ENCODE data around the gene CDK9. TPM values are rescaled to one million over a fixed set of nuclear protein-coding genes. Genes with fewer than 3 reads are reported as not detected.
"Not testable (repeated sequence)": the region's sequence is repeated elsewhere in the genome, so short reads cannot be mapped to it uniquely, and the experiment has no call there.

Gene CDK9
- polyA plus RNA-seq, 4 donors: 34.0 to 47.2 (median 34.6) TPM

DNA sequence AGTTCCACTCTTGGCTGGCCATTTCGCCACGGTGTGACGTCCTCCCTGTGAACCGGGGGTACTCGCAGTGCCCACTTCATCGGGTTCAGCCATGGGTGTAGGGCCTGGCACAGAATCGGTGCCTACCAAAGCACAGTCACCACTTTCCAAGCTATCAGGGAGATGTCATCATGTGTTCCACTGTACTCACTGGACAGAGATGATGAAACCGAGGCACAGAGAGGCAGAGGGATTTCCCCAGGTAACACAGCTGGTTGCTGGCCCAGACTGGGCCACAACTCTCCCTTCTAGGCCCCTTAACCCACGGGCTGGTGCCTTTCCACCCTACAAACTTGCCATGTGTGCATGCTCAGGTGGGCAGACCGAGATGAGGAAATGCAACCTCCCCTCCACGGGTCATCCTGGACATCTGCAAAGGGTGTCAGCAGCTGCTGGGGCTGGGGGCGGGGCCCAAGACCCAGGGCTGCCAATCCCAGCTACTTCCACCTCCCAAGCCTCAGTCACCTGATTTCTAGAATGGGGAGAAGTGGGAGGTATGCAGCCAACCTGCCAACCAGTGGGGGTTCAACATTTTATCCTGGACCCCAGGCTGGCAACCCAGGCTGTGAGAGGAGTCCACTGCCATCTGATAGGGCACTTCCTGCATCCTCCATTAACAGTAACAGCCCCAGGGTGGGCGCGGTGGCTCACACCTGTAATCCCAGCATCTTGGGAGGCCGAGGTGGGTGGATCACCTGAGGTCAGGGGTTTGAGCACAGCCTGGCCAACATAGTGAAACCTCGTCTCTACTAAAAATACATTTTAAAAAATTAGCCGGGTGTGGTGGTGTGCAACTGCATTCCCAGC is 6.5 kb upstream of the CDK9 start:
- FAIRE-seq: no peak
- WGBS, 3 donors: 64 to 69% (median 66%) methylated on average over 17 of the region's 17 CpGs
- Histone ChIP-seq H3K4me3 (ENCODE audit: low read depth in 1 of 3, low read length in 3 of 3) (no peak overlapping the region), H3K4me1 (ENCODE audit: control insufficient read depth in 3 of 3, insufficient read depth in 2 of 3, low read depth in 1 of 3, low read length in 2 of 3) (peaks cover 0 to 1% (median 0%) of the 10 kb centered on the region in 3 donors), H3K27ac (ENCODE audit: low read depth in 1 of 3, low read length in 2 of 3) (peak overlapping the region in 2 of 3 donors; percentile 71 to 88), H3K9me3 (ENCODE audit: control insufficient read depth in 2 of 2, insufficient read depth in 1 of 2, low read depth in 1 of 2, low read length in 1 of 2) (no peaks in the 10 kb centered on the region), H3K36me3 (ENCODE audit: control insufficient read depth in 3 of 3, insufficient read depth in 2 of 3, low read depth in 1 of 3, low read length in 3 of 3) (no peaks in the 10 kb centered on the region), H3K27me3 (ENCODE audit: control insufficient read depth in 3 of 3, insufficient read depth in 3 of 3, low read length in 3 of 3) (peaks cover 0 to 5% (median 0%) of the 10 kb centered on the region in 3 donors)
- DNase-seq: no peak

GRCh38 chr9:127780126-127780885 is 5.5 kb upstream of the CDK9 start:
- no peak for FAIRE-seq
- no peak overlapping the region for H3K4me3 ChIP-seq (ENCODE audit: low read depth in 1 of 3, low read length in 3 of 3)
- H3K36me3 ChIP-seq (ENCODE audit: control insufficient read depth in 3 of 3, insufficient read depth in 2 of 3, low read depth in 1 of 3, low read length in 3 of 3): no peaks in the 10 kb centered on the region
- peaks cover 0 to 3% (median 0%) of the 10 kb centered on the region in 3 donors for H3K27me3 ChIP-seq (ENCODE audit: control insufficient read depth in 3 of 3, insufficient read depth in 3 of 3, low read length in 3 of 3)
- WGBS, 3 donors: 76 to 84% (median 78%) methylated on average over 18 to 20 of the region's 20 CpGs
- peaks cover 0 to 7% (median 0%) of the 10 kb centered on the region in 3 donors for H3K4me1 ChIP-seq (ENCODE audit: control insufficient read depth in 3 of 3, insufficient read depth in 2 of 3, low read depth in 1 of 3, low read length in 2 of 3)
- no peak for DNase-seq
- no peaks in the 10 kb centered on the region for H3K9me3 ChIP-seq (ENCODE audit: control insufficient read depth in 2 of 2, insufficient read depth in 1 of 2, low read depth in 1 of 2, low read length in 1 of 2)
- H3K27ac ChIP-seq (ENCODE audit: low read depth in 1 of 3, low read length in 2 of 3): peak overlapping the region in 1 of 3 donors; percentile 88

DNA sequence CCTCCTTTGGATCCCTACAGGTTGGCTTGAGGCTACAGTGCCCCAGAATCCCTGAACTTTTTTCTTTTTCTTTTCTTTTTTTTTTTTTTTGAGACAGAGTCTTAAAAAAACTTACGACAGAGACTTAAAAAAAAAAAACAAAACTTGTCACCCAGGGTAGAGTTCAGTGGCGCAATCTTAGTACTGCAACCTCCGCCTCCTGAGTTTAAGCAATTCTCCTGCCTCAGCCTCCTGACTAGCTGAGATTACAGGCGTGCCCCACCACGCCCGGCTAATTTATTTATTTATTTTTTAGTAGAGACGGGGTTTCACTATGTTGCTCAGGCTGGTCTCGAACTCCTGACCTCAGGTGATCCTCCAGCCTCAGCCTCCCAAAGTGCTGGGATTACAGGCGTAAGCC is 4.9 kb upstream of the CDK9 start:
- not testable (repeated sequence) for DNase-seq; H3K4me1 ChIP-seq (ENCODE audit: control insufficient read depth in 3 of 3, insufficient read depth in 2 of 3, low read depth in 1 of 3, low read length in 2 of 3); FAIRE-seq; H3K36me3 ChIP-seq (ENCODE audit: control insufficient read depth in 3 of 3, insufficient read depth in 2 of 3, low read depth in 1 of 3, low read length in 3 of 3); H3K4me3 ChIP-seq (ENCODE audit: low read depth in 1 of 3, low read length in 3 of 3); H3K9me3 ChIP-seq (ENCODE audit: control insufficient read depth in 2 of 2, insufficient read depth in 1 of 2, low read depth in 1 of 2, low read length in 1 of 2); H3K27me3 ChIP-seq (ENCODE audit: control insufficient read depth in 3 of 3, insufficient read depth in 3 of 3, low read length in 3 of 3)
- peak overlapping the region in 1 of 3 donors; percentile 88 for H3K27ac ChIP-seq (ENCODE audit: low read depth in 1 of 3, low read length in 2 of 3)
- 52 to 73% (median 58%) methylated on average over 9 of the region's 9 CpGs for WGBS, 3 donors

DNA sequence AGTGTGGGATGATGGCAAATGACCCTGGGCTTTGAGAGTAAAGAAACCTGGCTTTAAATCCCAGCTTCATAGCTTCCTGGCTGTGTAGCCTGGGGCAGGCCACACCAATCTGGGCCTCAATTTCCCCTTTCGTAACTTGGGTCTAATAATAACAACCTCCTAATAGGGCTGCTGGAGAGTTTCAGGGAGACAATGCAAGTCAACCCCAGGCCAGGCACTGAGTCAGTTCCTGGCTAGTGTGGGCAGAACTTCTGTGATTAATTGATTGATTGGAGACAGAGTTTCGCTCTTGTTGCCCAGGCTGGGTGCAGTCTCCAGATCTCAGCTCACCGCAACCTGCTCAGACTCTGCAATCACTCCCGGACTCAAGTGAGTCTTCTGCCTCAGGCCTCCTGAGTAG is 4.0 kb upstream of the CDK9 start:
- FAIRE-seq: no peak
- Histone ChIP-seq H3K9me3 (ENCODE audit: control insufficient read depth in 2 of 2, insufficient read depth in 1 of 2, low read depth in 1 of 2, low read length in 1 of 2) (no peaks in the 10 kb centered on the region), H3K4me1 (ENCODE audit: control insufficient read depth in 3 of 3, insufficient read depth in 2 of 3, low read depth in 1 of 3, low read length in 2 of 3) (peaks cover 0 to 7% (median 0%) of the 10 kb centered on the region in 3 donors), H3K36me3 (ENCODE audit: control insufficient read depth in 3 of 3, insufficient read depth in 2 of 3, low read depth in 1 of 3, low read length in 3 of 3) (no peaks in the 10 kb centered on the region), H3K27ac (ENCODE audit: low read depth in 1 of 3, low read length in 2 of 3) (no peak overlapping the region), H3K4me3 (ENCODE audit: low read depth in 1 of 3, low read length in 3 of 3) (no peak overlapping the region), H3K27me3 (ENCODE audit: control insufficient read depth in 3 of 3, insufficient read depth in 3 of 3, low read length in 3 of 3) (no peaks in the 10 kb centered on the region)
- 90 to 96% (median 93%) methylated on average over 4 of the region's 4 CpGs for WGBS, 3 donors
- no peak for DNase-seq

DNA sequence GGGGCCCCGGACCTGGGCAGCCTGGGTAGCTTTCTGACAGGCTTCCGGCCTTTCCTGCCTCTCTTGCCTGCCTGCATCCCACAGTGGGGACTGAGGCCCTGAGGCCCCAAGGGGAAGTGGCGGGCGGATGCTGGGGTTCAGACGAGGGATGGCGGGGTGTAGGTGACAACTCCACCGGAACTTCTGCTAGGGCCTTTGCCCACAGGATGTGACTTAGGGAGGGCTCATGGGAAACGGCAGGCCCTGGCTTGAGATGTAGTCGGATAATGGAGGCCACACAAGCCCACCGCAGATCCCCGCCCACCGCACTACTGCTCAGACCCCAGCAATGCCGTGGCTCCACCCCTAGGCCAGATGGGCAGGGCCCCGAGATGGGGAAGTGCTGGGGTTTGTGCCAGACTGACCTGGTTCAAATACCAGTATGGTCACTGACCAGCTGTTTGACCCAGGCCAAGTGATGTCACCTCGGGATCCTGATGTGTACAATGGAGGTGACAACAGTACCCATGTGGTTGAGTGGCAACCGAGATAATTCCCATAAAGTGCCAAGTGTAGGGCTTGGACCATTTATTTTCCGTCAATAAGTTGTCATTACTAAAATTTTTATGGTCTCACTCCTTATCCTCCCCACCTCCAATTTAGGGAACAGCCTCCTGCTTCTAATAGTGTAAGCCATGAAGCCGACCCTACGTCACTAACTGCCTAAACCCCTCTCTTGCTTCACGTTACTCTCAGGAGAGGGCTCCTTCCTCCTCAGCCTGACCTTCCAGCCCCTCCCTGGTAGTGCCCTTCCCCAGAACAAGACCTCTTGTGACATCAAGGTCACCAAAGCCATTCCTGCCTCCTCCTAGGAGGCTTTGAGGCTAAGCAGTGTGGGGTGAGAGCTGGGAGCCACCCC is 2.5 kb upstream of the CDK9 start:
- FAIRE-seq: no peak
- peaks cover 0 to 15% (median 0%) of the 10 kb centered on the region in 3 donors for H3K4me1 ChIP-seq (ENCODE audit: control insufficient read depth in 3 of 3, insufficient read depth in 2 of 3, low read depth in 1 of 3, low read length in 2 of 3)
- WGBS, 3 donors: 55 to 68% (median 56%) methylated on average over 18 to 20 of the region's 20 CpGs

DNA sequence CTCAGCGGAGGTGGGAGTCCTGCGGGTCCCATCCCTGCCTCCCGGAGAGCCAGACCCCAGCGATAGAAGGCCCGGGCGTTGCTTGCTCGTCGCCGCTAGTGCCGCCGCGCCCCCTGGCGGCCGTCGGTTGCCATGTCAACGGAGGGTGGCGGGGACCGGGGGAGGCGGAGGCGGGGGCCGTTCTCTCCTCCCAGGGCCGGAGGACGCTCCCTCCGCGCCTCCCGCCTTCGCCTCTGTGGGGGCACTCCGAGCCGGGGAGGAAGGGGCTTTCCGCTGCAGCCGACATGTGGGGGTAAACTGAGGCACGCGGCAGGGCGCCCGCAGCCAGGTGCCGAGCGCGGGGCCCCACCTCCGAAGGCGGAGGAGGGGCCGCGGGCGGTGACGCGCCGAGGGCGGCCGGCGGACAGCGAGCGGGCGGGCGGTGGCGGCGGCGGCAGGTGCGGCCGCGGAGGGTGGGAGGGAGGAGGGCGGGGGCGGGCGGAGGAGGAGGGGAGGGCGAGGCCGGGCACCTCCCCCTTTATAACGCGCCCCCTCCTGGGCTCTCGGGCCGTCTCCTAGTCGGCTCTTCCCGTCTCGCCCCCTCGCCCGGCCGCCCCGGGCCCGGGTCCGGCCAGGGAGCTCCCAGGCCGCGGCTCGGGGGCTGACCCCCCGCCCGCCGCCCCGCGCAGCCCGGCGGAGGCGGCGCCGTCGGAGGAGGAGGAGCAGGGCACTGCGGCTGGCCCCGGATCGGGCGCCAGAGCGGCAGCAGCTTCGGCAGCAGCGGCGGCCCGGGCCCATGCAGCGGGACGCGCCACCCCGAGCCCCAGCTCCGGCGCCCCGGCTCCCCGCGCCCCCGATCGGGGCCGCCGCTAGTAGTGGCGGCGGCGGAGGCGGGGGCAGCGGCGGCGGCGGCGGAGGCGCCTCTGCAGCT is 556 bp upstream of the CDK9 start:
- Histone ChIP-seq H3K27ac (ENCODE audit: low read depth in 1 of 3, low read length in 2 of 3) (peak overlapping the region; percentile 89 to 91 (median 91)), H3K36me3 (ENCODE audit: control insufficient read depth in 3 of 3, insufficient read depth in 2 of 3, low read depth in 1 of 3, low read length in 3 of 3) (peaks cover 20 to 31% (median 22%) of the 10 kb centered on the region in 3 donors), H3K4me1 (ENCODE audit: control insufficient read depth in 3 of 3, insufficient read depth in 2 of 3, low read depth in 1 of 3, low read length in 2 of 3) (peaks cover 0 to 15% (median 0%) of the 10 kb centered on the region in 3 donors), H3K4me3 (ENCODE audit: low read depth in 1 of 3, low read length in 3 of 3) (peak overlapping the region; percentile 67 to 96 (median 88)), H3K9me3 (ENCODE audit: control insufficient read depth in 2 of 2, insufficient read depth in 1 of 2, low read depth in 1 of 2, low read length in 1 of 2) (no peaks in the 10 kb centered on the region), H3K27me3 (ENCODE audit: control insufficient read depth in 3 of 3, insufficient read depth in 3 of 3, low read length in 3 of 3) (no peaks in the 10 kb centered on the region)
- DNase-seq (peak; percentile 81 to 97), FAIRE-seq (no peak)
- 0 to 1% (median 0%) methylated on average over 48 to 118 of the region's 123 CpGs for WGBS, 3 donors

More for the DNA sequence above, 2.5 kb upstream of the CDK9 start:
- Histone ChIP-seq H3K27ac (ENCODE audit: low read depth in 1 of 3, low read length in 2 of 3) (peak overlapping the region in 2 of 3 donors; percentile 51 to 79), H3K36me3 (ENCODE audit: control insufficient read depth in 3 of 3, insufficient read depth in 2 of 3, low read depth in 1 of 3, low read length in 3 of 3) (peaks cover 4 to 12% (median 9%) of the 10 kb centered on the region in 3 donors), H3K27me3 (ENCODE audit: control insufficient read depth in 3 of 3, insufficient read depth in 3 of 3, low read length in 3 of 3) (no peaks in the 10 kb centered on the region), H3K9me3 (ENCODE audit: control insufficient read depth in 2 of 2, insufficient read depth in 1 of 2, low read depth in 1 of 2, low read length in 1 of 2) (no peaks in the 10 kb centered on the region), H3K4me3 (ENCODE audit: low read depth in 1 of 3, low read length in 3 of 3) (no peak overlapping the region)
- DNase-seq: peak in 1 of 2 donors; percentile 66

DNA sequence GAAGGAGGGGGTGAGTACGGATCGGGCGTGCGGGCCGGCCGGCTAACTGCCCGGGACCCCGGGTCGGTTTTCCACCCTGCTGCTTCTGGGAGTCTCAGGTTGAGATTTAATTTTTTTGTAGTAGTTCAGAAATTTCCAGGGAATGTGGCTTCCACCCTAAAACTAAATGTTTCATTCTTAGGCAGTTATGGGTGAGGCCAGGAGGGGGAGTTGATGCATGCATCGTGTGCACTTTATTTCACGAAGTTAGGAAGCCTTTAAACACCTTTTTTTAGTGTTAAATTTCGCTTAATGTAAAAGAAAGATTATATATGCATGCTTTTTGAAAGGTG is 905 bp downstream of the CDK9 start:
- Histone ChIP-seq H3K9me3 (ENCODE audit: control insufficient read depth in 2 of 2, insufficient read depth in 1 of 2, low read depth in 1 of 2, low read length in 1 of 2) (no peaks in the 10 kb centered on the region), H3K36me3 (ENCODE audit: control insufficient read depth in 3 of 3, insufficient read depth in 2 of 3, low read depth in 1 of 3, low read length in 3 of 3) (peaks cover 26 to 46% (median 26%) of the 10 kb centered on the region in 3 donors), H3K27ac (ENCODE audit: low read depth in 1 of 3, low read length in 2 of 3) (peak overlapping the region in 2 of 3 donors; percentile 88 to 99), H3K4me1 (ENCODE audit: control insufficient read depth in 3 of 3, insufficient read depth in 2 of 3, low read depth in 1 of 3, low read length in 2 of 3) (peaks cover 0 to 15% (median 0%) of the 10 kb centered on the region in 3 donors), H3K4me3 (ENCODE audit: low read depth in 1 of 3, low read length in 3 of 3) (peak overlapping the region; percentile 88 to 99 (median 96)), H3K27me3 (ENCODE audit: control insufficient read depth in 3 of 3, insufficient read depth in 3 of 3, low read length in 3 of 3) (no peaks in the 10 kb centered on the region)
- no peak for DNase-seq
- 0 to 3% (median 1%) methylated on average over 12 of the region's 12 CpGs for WGBS, 3 donors
- no peak for FAIRE-seq

Data from small intestine (tissue), 7 donors.